HG03457 (cell line): ENCODE data around the gene ADAMTS17.

ENCODE experiments used
- ATAC-seq: cut with Tn5 transposase; IDR thresholded peaks from one replicate; pipeline ENCODE4 v1.9.1; 2021; ENCODE audit warnings: moderate number of reproducible peaks; ENCODE audit not compliant: unreplicated experiment

Gene ADAMTS17

GRCh38 chr15:100227781-100228180 is 114.0 kb downstream of the ADAMTS17 start:
- no peak for ATAC-seq

DNA sequence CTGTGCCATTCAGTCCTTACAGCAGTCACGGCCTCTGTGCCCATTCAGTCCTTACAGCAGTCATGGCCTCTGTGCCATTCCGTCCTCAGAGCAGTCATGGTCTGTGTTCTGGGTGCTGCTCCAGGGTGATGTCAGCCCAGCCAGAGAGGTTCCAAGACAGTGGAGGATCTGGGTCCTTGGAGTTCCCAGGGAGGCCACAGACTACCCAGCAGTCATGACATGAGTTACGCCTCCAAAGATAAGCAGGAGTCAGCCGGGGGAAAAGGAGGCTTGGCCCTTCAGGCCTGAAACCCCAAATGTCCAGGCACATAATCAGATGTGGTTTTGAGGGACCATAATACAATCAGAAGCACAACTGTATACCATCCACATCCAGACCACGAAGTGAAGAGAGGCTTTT is 115.7 kb downstream of the ADAMTS17 start:
- no peak for ATAC-seq

- no peak for ATAC-seq
These were observed 117.3 kb downstream of the ADAMTS17 start for GRCh38 chr15:100224206-100225185.

GRCh38 chr15:100222349-100222715 is 119.4 kb downstream of the ADAMTS17 start:
- ATAC-seq = no peak

DNA sequence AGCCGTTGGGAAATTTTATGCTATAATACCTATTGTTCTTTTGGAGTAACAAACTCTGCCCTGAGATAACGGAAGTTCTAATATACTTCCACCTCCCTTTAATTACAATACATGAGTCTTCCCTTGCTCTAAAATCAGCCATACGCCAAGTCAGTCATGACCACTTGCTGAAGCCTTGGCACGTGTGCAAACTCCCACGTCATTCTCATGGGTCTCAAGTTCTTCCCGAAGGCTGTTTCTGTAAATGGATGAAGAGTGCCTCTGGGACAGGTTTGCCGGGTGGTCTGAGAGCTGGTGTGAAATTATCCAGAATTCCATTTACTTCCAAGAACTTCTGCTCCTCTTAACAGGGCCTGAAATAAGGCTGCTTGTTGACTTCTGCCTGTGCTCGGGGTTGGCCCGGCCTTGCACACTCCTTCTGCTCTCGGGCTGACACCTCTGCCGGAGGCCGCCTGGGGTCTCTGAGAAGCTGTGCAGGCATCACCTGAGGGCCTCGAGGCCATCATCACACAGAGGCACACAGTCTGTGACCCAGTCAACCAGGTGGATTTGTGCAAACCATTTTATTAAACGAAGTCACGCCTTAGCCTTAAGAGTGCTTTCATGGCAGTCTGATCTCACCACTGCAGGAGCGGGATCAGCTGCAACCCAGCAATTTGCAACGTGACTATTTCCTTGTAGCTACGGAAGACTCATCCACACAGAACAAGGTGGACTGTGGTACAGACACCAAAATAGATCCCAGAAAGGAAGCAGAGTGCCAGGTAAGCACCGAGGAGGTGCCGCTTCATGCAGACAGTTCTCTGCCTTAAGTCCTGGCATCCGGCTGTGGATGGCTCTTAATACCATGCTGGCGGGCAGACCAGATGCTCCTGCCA is 120.1 kb downstream of the ADAMTS17 start:
- ATAC-seq = no peak

DNA sequence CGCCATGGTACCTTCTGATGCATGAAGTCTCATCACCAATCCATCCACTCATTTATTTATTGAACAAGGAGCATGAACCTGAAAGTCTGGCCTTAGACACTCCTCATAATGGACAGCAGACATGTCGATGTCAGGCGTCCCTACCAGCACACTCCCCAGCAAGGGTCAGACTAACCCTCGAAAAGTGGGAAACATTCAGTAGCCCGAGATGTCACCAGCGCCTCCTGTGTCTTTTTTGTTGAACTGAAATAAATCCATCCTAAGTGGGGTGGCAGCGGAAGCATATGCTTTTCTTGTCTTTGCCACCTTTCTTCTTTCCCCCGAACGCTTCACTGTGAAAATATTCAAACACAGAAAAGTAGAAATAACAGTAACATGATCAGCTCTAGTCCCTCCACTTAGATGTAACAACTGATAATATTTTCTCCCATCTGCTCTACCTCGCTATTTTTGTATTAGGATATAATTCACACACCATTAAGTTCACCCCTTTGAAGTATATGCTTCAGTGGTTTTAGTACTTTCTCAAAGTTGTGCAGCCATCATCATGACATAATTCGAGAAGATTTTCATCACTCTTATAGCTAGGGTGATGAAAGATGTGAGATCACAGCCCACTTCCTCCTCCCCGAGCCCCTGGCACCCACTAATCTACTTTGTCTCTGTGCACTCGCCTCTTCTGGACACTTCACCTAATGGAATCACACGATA is 121.6 kb downstream of the ADAMTS17 start:
- ATAC-seq = no peak

- no peak for ATAC-seq
These were observed 123.3 kb downstream of the ADAMTS17 start for GRCh38 chr15:100218434-100218833.

DNA sequence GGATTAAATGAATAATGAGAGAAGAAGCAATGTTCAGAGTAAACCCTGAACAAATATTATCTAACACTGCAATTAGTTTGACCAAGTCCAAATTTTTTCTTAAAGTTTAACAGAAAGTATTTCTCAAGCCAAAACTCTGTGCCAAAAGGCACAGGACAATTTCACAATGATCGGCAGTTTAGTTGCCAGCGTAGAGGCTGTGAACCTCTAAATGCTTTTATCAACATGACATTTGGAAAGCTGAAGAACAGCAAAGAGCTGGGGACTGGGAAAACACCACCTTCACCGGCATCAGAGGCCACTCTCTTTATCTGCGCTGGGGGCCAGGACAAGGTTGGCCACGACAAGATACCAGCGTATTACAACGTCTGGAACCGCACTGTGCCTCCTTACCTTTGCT is 125.6 kb downstream of the ADAMTS17 start:
- ATAC-seq = no peak

- no peak for ATAC-seq
These were observed 126.0 kb downstream of the ADAMTS17 start for GRCh38 chr15:100215843-100216169.

GRCh38 chr15:100215031-100215842 is 126.5 kb downstream of the ADAMTS17 start:
- no peak for ATAC-seq

- ATAC-seq = no peak
These were observed 129.6 kb downstream of the ADAMTS17 start for GRCh38 chr15:100211855-100212850.

- ATAC-seq = no peak
These were observed 131.4 kb downstream of the ADAMTS17 start for GRCh38 chr15:100210338-100210737.

DNA sequence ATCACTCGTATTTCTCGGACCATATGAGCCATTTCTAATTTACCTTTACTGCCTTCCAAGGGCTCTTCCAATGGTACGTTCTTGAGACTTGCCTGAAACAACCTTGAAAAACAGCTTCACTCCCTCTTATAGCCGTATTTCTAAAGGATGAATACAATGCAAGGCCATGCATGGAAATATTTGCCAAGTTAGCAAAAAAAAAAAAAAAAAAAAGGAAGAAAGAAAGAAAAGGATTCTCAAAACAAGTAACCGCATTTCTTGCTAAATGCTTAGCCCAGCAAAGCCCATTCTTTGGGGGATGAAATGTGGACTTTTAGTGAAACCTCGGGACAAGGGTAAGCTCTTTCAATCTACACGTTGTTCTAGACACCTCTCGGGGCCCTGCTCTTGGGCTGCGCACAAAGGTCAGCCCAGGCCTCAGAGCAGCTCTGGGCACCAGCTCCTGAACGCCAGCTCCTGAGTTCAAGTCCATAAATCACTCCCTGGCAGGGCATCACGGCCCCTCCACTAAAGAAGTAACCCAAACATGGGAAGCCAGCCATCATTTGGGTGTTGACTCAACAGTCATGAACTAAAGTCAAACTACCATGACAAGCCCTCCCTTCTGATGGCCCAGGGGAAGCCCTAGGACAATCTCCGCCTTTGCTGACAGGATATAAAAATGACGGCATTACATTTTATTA is 132.7 kb downstream of the ADAMTS17 start:
- ATAC-seq = no peak

DNA sequence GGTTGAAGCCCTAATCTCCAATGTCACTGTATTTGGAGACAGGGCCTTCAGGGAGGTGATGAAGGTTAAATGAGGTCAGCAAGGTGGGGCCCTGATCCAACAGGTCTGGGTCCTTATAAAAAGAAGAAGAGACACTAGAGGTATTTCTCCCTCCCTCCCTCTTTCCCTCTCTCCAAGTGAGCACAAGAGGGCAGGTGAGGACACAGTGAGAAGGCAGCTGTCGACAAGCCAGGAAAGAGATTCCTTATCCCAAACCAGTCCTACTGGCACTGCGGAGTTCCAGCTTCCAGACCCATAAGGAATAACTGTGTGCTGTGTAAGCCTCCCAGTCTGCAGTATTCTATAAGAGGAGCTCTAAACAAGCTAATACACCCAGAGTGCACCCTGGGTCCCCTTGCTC is 134.7 kb downstream of the ADAMTS17 start:
- ATAC-seq = no peak

- ATAC-seq = no peak
These were observed 135.1 kb downstream of the ADAMTS17 start for GRCh38 chr15:100206643-100207042.

GRCh38 chr15:100205549-100206295 is 136.1 kb downstream of the ADAMTS17 start:
- ATAC-seq = no peak

GRCh38 chr15:100204771-100205170 is 137.0 kb downstream of the ADAMTS17 start:
- no peak for ATAC-seq

DNA sequence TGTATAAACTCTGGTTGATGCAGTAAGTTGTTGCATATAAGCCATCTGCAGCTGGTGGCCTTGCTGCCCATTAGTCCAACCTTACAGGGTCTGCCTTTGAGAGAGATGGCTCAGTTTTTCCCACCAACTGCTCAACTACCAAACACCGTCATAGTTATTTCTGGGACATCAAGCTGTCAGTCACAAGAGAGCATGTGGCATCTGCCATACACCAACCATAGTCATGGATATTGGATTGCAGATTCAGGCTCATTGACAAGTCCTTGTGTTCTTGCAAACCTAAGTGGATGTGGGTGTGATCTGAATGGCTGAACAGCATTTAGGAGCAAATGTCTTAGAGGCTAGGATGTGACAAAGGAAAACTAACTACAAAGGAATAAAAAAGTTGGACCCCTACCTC is 137.6 kb downstream of the ADAMTS17 start:
- no peak for ATAC-seq
